GM20431 (cell line): ENCODE measurements around the gene ARL15.

Experiments used
- in situ Hi-C: fragments of 300-500 bp; cut with MseI, MboI; formaldehyde crosslinking; loops from one replicate; pipeline ENCODE4 v1.15.0; 2020; ENCODE audit warnings: low sequenced_read_pairs; ENCODE audit not compliant: unreplicated experiment

The ARL15 gene

DNA sequence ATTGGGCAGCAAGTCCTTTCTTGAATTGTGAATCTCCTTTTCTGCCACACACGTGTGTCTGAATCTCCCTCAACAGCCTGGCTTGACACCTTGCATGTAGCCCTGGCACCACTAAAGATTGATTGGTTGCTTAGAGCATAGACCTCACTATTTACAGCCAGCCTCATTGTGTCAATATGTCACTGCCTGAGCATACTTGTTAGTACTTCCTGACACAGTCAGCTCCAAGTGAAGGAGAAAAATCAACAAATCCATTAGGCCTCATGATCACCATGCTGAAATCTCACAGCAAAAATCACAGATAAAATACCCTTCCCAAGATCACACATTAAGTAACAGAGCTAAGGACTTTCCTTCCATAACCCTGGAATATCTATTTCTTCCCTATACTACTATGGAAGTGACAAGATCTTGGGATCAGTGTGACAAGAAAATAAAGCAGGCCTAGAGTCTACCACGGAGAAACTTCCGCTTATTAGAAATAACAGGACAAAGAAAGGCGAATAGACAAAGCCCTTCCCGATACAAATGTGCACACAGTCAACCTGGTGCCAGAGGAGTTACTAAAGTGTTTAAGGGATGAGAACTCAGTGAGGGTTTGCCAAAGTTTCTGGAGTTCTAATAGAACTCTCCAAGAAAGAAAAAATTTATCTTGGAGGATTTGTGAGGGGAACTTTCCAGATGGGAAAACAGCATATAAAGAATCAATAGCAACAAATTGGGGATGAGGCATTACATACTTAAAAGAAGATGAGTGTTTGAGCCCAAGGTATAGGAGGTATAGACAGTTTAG, 5.6 kb upstream of the ARL15 start:
- in situ Hi-C loops: no loop called here

DNA sequence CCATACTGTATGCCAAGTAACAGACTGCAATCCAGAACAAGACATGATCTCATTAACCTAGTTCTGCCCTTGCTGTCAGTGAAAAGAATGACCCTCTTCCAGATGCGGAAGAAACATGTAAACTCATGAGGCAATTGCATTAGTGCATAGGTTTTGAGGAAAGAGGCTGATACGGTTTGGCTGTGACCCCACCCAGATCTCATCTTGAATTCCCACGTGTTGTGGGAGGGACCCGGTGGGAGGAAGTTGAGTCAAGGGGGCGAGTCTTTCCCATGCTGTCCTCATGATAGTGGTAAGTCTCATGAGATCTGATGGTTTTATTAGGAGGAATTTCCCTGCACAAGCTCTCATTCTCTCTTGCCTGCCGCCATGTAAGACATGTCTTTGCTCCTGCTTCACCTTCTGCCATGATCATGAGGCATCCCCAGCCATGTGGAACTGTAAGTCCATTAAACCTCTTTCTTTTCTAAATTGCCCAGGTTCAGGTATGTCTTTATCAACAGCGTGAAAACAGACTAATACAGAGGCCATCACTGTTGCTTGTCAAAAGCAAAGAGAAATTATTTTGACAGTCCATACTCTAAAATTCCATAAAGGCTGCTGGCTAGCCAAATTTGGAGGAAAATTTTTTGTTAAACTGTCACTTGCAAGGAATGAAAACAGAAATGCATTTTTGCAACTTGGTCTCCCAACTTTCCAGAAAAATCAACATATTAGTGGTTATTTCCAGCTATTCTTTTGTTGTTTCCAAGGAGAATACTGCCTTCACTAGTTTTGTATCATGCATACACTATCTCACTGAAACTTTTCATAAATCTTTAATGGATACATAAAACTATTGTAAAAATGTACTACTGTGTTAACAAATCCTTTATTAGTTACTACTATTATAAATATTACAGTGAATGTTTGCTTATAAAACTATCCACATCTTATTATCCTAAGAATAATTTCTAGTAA, 3.2 kb upstream of the ARL15 start:
- in situ Hi-C loops: no loop called here

DNA sequence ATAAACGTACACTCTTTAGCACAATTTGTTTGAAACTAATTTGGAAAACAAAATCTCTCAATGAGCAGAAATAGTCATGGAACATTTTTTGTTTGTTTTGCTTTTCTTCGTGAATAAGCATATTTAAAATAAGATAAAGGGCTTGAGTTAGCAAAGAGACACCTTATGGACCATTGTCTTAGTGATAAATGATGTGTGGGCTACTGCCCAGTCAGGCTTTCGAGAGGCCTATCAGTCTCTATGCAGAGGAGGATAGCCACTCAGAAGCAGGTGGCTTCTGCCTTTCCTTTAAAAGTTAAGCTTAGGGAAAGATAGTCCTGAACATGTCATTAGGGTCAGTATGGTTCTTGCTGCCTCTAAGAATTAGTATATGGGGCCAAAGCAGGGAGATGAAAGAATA, 2.1 kb upstream of the ARL15 start:
- in situ Hi-C loops: no loop called here

DNA sequence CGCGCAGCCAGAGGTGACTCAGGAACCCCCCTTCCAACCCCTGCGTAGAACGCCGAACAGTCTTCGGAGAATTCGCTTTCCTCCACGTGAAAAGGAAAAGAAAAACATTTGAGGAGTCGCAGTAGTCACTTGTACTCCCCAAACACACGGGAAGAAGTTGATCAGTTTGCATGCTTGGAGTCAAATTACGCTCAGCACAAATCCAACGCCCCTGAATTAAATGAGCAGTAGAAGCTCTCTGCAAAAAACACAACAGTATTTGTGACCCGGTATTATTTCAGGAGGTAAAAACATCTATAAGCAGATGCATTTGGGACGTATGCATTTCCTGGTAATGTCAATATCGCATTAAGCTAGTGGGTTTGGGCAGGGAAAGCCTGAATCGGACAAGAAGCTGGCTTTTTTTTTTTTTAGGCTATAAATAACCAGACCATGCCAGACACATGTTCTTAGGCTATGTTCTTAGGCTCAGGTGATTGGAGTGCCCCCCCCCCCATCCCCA, 854 bp upstream of the ARL15 start:
- in situ Hi-C loops: no loop called here

DNA sequence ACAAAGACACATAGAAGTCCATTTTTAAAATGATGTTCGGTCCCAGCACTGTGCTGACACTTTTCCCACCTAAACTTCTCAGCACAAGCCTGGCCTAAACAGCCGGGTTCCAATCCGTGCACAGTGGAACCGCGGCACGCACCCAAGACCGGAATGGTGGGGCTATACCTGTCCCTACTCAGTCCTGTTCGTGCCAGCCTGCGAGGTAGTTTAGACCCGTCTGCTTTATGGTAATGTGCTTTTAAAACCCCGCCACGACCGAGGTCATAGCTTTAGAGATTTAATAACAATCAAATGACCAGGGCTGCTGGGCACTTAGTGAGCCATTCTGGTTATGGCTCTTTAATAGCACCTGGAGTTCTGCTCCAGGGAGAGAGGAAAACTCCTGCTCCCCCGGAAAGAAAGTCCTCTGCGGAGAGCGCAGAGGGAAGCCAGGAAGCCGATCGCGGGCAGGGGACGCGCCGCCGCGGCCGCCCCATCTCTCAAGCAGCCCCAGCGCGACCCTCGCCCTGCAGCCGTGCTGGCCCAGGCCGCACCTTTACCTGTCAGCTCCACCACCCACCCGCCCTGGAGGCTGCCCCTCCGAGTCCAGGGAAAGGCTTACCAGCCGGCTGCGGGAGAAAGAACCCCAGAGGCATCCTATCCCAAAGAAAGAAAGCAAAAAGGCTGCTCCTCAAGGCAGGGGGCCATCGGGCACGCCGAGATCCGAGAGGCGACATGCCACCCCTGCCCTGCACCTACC, 511 bp downstream of the ARL15 start:
- in situ Hi-C loops: no loop called here

DNA sequence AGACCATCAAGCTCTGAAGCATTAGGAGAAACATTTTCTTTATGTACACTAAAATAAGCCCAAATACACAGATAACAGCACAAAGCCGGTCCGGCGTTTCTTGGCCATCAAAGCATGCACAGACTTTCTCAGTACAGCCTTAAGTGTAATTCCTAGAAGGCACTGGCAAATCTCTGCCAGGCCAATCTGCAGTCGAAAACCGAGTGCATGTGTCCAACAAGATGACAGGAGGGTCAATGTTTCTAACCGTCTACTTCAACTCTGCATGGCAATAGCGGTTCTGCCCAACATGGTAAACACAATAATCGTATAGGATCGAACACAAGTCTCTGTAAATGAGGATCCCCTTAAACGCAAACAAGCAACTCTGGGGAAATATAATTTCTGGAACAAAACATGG, 1.1 kb downstream of the ARL15 start:
- in situ Hi-C loops: no loop called here

DNA sequence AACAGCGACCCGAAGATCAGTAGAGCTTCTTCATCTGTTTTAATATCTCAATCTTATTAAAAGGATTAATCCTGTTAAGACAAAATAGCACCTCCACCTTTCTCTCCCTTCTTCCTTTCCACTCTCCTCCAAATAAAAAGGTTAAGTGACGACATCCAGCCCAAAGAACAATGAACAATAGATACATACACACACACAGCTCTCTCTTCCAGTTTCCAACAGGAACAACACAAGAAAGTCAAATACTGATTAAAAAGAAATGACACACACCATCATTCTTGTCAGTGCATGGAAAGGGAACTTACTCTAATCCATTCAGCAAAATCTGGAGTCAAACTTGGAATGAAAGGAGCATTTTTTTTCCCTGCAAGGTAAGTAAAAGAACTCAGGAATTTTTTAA, 2.8 kb downstream of the ARL15 start:
- in situ Hi-C loops: no loop called here

DNA sequence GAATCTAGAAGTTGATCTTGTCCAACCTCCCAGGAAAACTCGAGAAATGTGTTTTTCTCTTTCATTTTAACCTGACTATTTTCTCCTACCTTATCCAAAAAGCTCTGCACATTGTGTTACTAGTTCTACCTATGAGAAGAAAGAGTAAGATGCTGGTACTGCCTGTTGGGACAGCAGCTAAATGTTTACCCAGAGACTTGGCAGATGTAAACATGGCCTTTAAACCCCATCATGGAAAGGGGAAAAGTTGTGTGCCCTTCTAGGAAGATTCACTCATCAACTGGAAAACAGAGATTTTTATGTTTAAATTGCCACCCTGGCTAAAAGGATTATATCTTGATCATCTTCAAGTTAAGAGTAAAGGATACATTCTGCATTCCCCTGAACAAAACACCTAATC, 3.5 kb downstream of the ARL15 start:
- in situ Hi-C loops: no loop called here

DNA sequence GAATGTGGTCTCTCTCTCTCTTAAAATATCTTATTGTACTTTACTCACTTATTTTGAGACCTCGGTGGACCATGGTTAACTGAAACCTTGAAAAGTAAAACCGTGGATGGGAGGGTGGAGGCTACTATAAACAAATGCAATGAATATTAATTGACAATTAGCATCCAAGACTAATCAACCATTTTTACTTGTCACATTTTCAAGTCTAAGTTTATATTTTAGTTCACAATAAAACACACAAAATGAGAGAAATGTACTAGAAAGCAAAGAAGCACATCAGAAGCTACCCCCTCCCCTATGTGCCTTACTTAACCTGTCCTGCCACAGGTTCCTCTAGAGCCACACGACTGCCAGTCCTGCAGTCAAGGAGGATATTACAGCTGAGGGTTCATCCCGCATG, 4.6 kb downstream of the ARL15 start:
- in situ Hi-C loops: no loop called here

DNA sequence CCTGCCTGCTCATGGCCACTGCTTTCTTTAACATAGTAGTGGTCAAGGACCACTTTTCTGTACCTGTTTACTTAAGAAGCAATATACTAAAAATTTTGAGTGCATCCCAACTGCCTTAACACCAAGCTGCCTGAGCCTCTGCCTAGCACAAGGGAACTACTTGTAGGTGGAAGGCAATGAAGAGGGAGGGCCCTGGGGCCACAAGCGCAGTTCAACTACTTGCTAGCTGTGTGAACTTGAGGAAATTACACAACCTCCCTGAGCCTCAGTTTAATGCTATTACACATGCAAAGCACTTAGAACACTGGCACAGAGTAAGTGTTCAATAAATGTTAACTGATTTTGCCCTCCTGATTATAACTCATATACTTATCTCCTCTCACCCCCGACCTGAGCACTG, 6.3 kb downstream of the ARL15 start:
- in situ Hi-C loops: no loop called here

DNA sequence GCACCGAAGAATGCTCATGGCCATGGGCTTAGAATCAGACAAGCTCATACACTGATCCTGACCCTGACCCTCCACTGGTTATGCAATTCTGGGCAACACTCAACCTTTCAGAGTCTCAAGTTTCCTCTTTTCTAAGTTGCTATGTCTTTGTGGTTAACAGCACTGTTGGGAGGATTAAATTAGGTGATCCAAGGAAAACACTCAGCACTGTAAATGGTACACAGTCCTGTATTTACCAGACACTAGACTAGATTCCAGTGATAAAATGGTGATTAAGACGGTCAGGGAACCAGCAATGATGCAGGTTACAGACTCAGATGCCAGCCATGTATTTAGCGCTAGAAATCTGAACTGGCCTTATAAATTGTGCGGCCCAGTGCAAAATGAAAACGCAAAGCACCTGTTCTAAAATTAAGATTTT, 8.1 kb downstream of the ARL15 start:
- in situ Hi-C loops: no loop called here

DNA sequence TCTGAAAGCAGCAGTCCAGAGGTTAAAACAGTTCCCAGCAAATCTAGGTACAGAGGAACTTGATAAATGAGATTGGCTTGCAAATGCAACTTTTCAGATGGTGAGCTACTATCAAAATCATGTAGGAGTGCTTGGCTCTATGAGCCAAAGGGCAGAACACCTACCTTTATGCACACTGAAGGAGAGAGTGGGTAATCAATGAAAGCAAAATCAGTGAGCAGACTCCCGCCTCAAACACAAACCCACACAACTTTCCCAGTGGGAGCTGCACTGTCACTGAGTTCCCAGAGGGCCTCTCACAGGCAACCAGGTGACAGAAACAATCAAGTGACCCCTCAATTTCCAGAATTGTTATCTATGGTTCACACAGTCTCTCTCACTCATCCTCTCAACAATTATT, 8.5 kb downstream of the ARL15 start:
- in situ Hi-C loops: no loop called here

DNA sequence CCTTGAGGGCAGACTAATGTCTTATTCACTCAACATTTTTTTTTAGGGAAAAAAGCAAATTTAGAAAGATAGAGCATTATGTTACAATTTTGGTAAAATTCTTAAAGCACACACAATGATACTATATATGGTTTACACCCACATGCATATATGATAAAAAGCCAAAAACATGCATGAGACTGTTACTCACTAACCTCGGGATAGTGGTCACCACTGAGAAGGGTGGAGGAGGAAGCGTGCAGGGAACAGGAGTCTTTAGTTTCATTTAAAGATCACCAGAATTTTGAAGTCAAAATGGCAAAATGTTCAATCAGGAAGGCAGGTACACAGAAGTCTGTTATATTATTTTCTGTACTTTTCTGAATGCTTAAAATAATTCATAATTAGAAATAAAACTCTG, 9.2 kb downstream of the ARL15 start:
- in situ Hi-C loops: no loop called here

DNA sequence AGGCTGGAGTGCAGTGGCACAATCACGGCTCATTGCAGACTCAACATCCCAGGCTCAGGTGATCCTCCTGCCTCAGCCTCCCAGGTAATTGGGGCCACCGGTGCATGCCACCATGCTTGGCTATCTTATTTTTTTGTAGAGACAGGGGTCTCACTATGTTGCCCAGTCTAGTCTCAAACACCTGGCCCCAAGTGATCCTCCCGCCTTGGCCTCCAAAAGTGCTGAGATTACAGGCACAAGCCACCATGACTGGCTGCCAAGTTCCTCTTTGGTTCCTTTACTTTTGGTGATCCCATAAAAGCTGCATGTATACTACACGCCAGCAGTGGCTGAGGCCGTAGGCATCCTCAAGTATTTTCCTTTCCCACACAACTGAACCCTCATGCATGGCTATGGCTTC, 11.4 kb downstream of the ARL15 start:
- in situ Hi-C loops: no loop called here

DNA sequence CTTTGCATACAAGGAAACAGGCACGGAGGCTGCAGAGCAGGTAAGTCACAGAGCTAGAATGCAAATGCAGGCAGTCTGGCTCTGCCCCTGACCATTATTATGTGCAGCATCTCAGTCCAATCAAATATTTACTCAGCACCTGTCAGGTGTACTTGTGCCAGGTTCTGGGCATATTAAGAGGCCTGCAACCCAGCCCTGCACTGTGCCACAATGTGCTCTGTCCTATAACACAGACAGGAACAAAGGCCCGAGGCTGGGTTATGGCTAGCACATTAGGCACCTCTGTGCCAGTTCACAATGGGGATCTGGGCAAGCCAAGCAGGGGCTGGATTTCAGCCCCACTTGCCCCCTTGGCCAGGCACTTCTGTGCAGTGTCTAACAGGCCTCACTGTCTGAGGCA, 14.0 kb downstream of the ARL15 start:
- in situ Hi-C loops: no loop called here

DNA sequence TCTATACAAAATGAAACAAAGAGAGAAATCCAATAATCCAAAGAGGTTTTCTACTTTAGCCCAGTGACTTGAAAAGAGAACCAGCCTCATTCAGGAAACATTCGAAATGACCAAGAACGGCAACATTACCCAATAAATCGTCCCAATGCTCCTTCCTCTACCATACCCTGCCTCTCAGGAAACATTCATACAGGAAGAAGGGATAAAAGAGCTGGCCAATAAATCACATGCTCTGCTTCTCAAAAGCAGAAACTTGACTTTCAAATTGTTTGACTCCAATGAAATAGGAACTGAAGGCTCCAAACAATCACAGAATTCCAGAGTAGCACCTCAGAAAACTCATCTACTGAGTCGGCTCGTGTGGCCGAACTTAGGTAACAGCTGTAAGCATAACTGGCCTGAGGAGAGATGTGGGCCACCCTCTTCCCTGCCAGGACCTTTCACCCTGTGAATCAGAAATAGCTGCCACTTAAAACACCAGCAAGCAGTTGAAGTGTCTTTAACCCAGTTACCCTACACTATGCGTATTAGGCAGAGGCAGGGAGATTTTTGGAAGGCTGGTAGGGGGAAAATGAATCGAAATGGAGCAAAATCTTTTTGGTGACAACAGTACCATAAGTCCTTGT, 14.6 kb downstream of the ARL15 start:
- in situ Hi-C loops: no loop called here

DNA sequence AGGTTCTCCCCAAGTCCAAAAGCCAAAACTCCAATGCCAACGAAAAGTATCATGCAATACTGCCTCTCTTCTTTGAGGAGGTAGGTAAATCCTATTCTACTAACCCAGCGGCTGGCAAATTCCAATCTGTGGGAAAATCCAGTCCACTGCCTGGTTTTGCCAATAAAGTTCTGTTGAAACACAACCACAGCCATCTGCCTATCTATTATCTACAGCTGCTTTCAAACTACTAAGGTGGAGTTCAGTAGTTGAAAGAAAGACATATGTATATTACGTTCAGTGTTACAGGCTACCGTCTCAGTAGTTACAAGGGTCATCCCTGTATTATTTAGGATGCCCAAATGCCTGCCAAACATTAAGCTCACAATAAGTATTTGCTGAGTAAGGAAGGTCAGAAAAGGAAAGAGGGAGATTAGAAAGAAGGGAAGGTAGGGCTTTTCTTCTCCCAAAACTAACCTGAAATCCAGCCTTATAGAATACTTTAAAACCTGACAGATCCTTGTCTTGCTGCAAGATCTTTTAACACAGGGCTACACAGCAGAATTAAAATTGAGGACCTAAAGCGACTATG, 16.2 kb downstream of the ARL15 start:
- in situ Hi-C loops: no loop called here

DNA sequence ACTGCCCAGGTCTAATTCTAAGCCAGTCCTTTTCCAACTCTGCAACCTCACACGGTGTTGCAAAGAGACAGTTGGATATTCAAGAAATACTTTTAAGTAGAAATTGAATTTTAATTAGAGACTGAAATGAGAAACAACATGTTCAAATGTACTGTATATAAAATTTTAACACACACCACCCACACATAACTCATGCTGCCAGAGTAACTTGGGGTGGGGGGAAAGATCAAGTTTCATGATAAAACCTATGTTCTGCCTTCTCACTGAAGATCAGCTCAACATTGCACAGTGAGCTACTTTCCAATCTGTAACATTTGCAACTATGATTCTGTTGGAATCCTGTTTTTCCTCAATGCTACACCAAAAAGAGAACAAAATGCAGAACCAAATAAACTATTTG, 17.5 kb downstream of the ARL15 start:
- in situ Hi-C loops: no loop called here

DNA sequence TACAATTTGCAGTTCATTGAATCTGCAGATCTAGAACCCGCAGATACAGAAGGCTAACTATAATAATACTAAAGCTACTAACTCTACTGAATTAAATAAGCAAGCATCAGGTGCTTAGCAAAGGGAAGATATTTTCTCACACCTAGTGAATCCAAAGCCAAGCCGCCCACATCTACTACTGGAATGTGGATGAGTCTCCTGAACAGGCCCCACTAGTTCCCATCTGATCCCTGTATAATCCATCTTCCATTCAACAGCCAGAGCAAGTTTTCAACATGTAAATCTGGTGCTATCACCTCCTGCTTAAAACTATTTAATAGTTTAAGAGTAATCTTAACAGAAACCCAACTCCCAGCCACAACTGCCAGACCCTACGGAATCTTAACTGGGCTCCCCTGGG, 18.9 kb downstream of the ARL15 start:
- in situ Hi-C loops: no loop called here

DNA sequence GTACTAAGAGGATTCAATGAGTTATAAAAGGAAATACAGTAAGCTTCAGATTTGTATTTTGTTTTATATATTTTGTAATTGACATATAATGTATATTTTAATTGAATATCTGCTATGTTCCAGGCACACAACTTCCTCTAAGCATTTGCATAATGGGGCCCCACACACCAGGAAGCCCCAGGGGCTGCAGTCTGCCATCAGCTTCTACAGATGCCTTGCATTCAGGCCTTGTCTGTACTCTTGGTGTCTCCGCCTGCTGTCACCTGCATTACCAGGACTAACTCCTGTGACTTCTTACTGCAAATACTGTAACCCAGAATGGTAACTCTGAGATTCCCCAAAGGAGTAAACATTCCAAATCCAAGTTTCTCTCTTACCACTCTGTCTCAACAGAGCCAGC, 20.6 kb downstream of the ARL15 start:
- in situ Hi-C loops: no loop called here
